B cell (primary cell): ENCODE results near the gene C20orf173. TPM values are rescaled to one million over a fixed set of nuclear protein-coding genes. Genes with fewer than 3 reads are reported as not detected.
A peak's percentile ranks its signal among the peaks of the same experiment; 100 is the strongest.

Experiments used
- ATAC-seq: fragments of 200-7000 bp; cut with Tn5 transposase; one replicate; pipeline ENCODE4 v1.10.0; 2021; ENCODE audit warnings: low read depth, mild to moderate bottlenecking, moderate number of reproducible peaks, moderate library complexity
- CTCF ChIA-PET: fragments of 350-600 bp; sonication (Branson Sonifier 250); formaldehyde crosslinking; loops from one replicate; lab custom pipeline; 2021; ENCODE audit warnings: antibody characterized with exemption, inconsistent platforms; lab: Charles Lee
- POLR2A ChIA-PET: fragments of 350-600 bp; sonication (Branson Sonifier 250); formaldehyde crosslinking; loops from one replicate; lab custom pipeline; 2021; ENCODE audit warnings: antibody characterized with exemption; lab: Charles Lee
- DNase-seq: peaks from one replicate; pipeline ENCODE4 v3.0.0; 2013
- H2AFZ ChIP-seq: 2 replicates; pipeline ENCODE4 v1.6.1; 2012; ENCODE audit warnings: mild to moderate bottlenecking, low read depth, low read length; ENCODE audit not compliant: insufficient read depth, poor library complexity, severe bottlenecking
- H3K27ac ChIP-seq, 2 donors: 1 replicate in 1 of 2; 2 replicates in 1 of 2; pipeline ENCODE4 v1.5.1; 2012 to 2013; ENCODE audit warnings: low read length in 2 of 2, mild to moderate bottlenecking in 2 of 2, moderate library complexity in 1 of 2
- H3K27me3 ChIP-seq, 4 experiments: fragments of 200-600 bp in 1 of 4; sonication (generic) in 1 of 4; replicated peaks in 1 of 4; 1 replicate in 2 of 4; 2 replicates in 2 of 4; pipeline versions ENCODE4 v1.6.1 to v1.7.0; 2013 to 2016; ENCODE audit warnings: low read length in 3 of 4, mild to moderate bottlenecking in 2 of 4, mixed read lengths in 1 of 4, moderate library complexity in 1 of 4; ENCODE audit not compliant: insufficient read depth in 4 of 4, control insufficient read depth in 3 of 4; ENCODE audit errors: control extremely low read depth in 1 of 4
- H3K36me3 ChIP-seq, 2 experiments: replicated peaks in 1 of 2; 1 replicate in 1 of 2; 2 replicates in 1 of 2; pipeline versions ENCODE4 v1.6.1 to v1.7.1; 2013; ENCODE audit warnings: low read length in 1 of 2; ENCODE audit not compliant: insufficient read depth in 2 of 2, control insufficient read depth in 1 of 2; ENCODE audit errors: control extremely low read depth in 1 of 2, extremely low read depth in 1 of 2
- H3K4me1 ChIP-seq, 2 donors: fragments of 200-600 bp in 1 of 2; sonication (generic) in 1 of 2; 1 replicate in 1 of 2; 2 replicates in 1 of 2; pipeline versions ENCODE4 v1.5.1 to v1.6.1; 2013 to 2017; ENCODE audit warnings: low read length in 2 of 2; ENCODE audit not compliant: control insufficient read depth in 2 of 2, insufficient read depth in 2 of 2
- H3K4me2 ChIP-seq: replicated peaks from 2 replicates; pipeline ENCODE3; 2012; ENCODE audit warnings: mild to moderate bottlenecking, low read depth, low read length; ENCODE audit not compliant: poor library complexity, severe bottlenecking
- H3K4me3 ChIP-seq, 5 experiments: fragments of 200-600 bp in 1 of 5; sonication (generic) in 1 of 5; 1 replicate in 3 of 5; 2 replicates in 2 of 5; pipeline versions ENCODE4 v1.5.1 to v1.7.0; 2011 to 2016; ENCODE audit warnings: low read length in 4 of 5, mild to moderate bottlenecking in 4 of 5, low read depth in 2 of 5, control low read depth in 1 of 5, moderate library complexity in 1 of 5; ENCODE audit not compliant: insufficient read depth in 1 of 5; ENCODE audit errors: control extremely low read depth in 1 of 5, extremely low read depth in 1 of 5
- H3K79me2 ChIP-seq: fragments of 200-600 bp; sonication (generic); one replicate; pipeline ENCODE4 v1.6.0; 2016; ENCODE audit warnings: low read length; ENCODE audit not compliant: control insufficient read depth, insufficient read depth
- H3K9ac ChIP-seq: fragments of 200-600 bp; sonication (generic); 2 replicates; pipeline ENCODE4 v1.6.1; 2017; ENCODE audit warnings: mild to moderate bottlenecking, low read length, moderate library complexity
- H3K9me3 ChIP-seq, 3 donors: one replicate each; pipeline versions ENCODE4 v1.6.1 to v1.7.1; 2013; ENCODE audit warnings: low read length in 2 of 3; ENCODE audit not compliant: control insufficient read depth in 2 of 3, insufficient read depth in 1 of 3; ENCODE audit errors: control extremely low read depth in 1 of 3
- H4K20me1 ChIP-seq: 2 replicates; pipeline ENCODE4 v1.6.0; 2012; ENCODE audit warnings: mild to moderate bottlenecking, low read length; ENCODE audit not compliant: insufficient read depth, control insufficient read depth, poor library complexity, severe bottlenecking
- H3K27ac Mint-ChIP-seq: one replicate; pipeline ENCODE4 v1.8.0; 2021; ENCODE audit warnings: mixed read lengths
- H3K27me3 Mint-ChIP-seq: one replicate; pipeline ENCODE4 v1.8.0; 2021; ENCODE audit warnings: mixed read lengths
- H3K4me1 Mint-ChIP-seq: one replicate; pipeline ENCODE4 v1.8.0; 2021; ENCODE audit warnings: mixed read lengths
- H3K4me3 Mint-ChIP-seq: one replicate; pipeline ENCODE4 v1.8.0; 2021; ENCODE audit warnings: mixed read lengths
- H3K9me3 Mint-ChIP-seq: one replicate; pipeline ENCODE4 v1.8.0; 2022; ENCODE audit warnings: mixed read lengths; ENCODE audit not compliant: insufficient read depth
- EZH2 ChIP-seq: IDR thresholded peaks from 2 replicates; pipeline ENCODE4 v1.6.1; 2012; ENCODE audit warnings: borderline replicate concordance, low read depth, mild to moderate bottlenecking, moderate library complexity, low read length; ENCODE audit not compliant: insufficient read depth, poor library complexity, severe bottlenecking
- WGBS: methylation state at CpG from one replicate; pipeline ENCODE4 v1.1.5; 2013; ENCODE audit warnings: missing lambda C conversion rate; ENCODE audit not compliant: insufficient coverage; 5-methylcytosine and 5-hydroxymethylcytosine counted together
- intact Hi-C: fragments of 100-400 bp; cut with micrococcal nuclease; formaldehyde crosslinking; loops from one replicate; pipeline ENCODE4 v1.10.0; 2022
- polyA plus RNA-seq: library from polyadenylated mRNA; depleted of rRNA; stranded (reverse); fragments of >200 nt; gene quantifications from 2 replicates; pipeline ENCODE4 v1.2.3, GENCODE V29; 2012
- total RNA-seq, 2 donors: library from RNA; stranded (reverse); fragments of 120-200 nt in 1 of 2; gene quantifications; 1 replicate in 1 of 2; 2 replicates in 1 of 2; pipeline versions ENCODE4 v1.2.3 to v1.2.4, GENCODE V29; 2013 to 2022
- TF ChIP-seq, protein P1 (sequence below): fragments of 200-600 bp; IDR thresholded peaks from one replicate; pipeline ENCODE4 v1.8.0; 2022; ENCODE audit warnings: antibody characterized with exemption, mild to moderate bottlenecking

The C20orf173 gene
- total and polyA plus RNA-seq, 2 donors (not counting 1 experiment from before 2014, with no cell fraction given) = not detected

DNA sequence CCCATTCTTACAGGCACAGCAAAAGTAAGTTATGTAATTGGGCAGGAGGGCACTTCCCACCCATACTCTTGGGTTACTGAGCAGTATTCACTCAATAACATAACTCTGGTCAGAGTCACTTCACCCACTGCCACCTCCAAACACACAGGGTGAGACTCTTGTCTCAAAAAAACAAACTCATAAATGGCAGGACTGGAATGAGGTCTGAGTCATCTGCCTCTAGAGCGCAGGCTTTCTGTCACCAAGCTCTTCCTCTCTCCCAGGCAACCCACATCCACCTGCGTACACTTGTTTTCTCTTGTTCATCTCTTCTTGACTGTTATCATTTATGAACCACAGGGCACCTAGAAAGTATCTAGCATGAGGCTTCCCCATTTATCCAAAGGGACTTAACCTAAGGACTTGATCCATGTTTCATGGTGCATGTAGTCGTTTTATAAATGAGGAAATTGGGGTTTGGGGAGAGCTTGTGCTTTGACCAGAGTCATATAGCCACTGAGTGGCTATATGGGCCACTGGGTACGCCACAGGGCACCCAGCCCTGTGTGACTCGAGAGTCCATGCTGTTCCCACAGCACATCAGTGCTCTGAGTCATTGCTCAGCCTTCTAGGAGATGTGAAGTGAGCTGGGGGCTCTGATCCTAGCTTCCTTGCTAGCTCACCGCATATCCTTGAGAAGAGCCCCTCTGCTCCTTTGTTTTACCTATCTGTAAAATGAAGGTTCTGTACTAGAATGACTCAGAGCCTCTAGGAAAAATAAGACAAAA is 22.4 kb downstream of the C20orf173 start:
- H3K4me2 ChIP-seq = peak overlapping the region; percentile 61
- H3K27me3 Mint-ChIP-seq = no peaks in the 10 kb centered on the region
- CTCF ChIA-PET = interaction anchor here (0.6 to 2.0 kb wide), 2 partner anchors 43 to 62 kb away, joined by 3 to 8 read pairs; no protein-coding TSS in a partner anchor
- H3K4me1 Mint-ChIP-seq = peaks cover 70% of the 10 kb centered on the region
- WGBS = 49% methylated on average over 4 of the region's 6 CpGs
- peaks cover 53% of the 10 kb centered on the region for H4K20me1 ChIP-seq
- peak overlapping the region; percentile 17 for H3K4me3 Mint-ChIP-seq
- TF ChIP-seq, protein P1, sequence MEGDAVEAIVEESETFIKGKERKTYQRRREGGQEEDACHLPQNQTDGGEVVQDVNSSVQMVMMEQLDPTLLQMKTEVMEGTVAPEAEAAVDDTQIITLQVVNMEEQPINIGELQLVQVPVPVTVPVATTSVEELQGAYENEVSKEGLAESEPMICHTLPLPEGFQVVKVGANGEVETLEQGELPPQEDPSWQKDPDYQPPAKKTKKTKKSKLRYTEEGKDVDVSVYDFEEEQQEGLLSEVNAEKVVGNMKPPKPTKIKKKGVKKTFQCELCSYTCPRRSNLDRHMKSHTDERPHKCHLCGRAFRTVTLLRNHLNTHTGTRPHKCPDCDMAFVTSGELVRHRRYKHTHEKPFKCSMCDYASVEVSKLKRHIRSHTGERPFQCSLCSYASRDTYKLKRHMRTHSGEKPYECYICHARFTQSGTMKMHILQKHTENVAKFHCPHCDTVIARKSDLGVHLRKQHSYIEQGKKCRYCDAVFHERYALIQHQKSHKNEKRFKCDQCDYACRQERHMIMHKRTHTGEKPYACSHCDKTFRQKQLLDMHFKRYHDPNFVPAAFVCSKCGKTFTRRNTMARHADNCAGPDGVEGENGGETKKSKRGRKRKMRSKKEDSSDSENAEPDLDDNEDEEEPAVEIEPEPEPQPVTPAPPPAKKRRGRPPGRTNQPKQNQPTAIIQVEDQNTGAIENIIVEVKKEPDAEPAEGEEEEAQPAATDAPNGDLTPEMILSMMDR = no peak
- no peak for TF ChIP-seq EZH2
- POLR2A ChIA-PET = interaction anchor here (0.6 kb wide), 1 partner anchor 16 kb away, joined by 3 read pairs; no protein-coding TSS in a partner anchor
- no peaks in the 10 kb centered on the region for H3K9me3 Mint-ChIP-seq
- H3K79me2 ChIP-seq = peaks cover 68% of the 10 kb centered on the region
- peaks cover 63 to 69% of the 10 kb centered on the region in 2 donors for H3K4me1 ChIP-seq
- no peak overlapping the region for H2AFZ ChIP-seq
- peak; percentile 8 for ATAC-seq
- no peaks in the 10 kb centered on the region for H3K27me3 ChIP-seq
- H3K9ac ChIP-seq = no peak overlapping the region
- no peaks in the 10 kb centered on the region for H3K9me3 ChIP-seq
- H3K4me3 ChIP-seq = no peak overlapping the region
- H3K27ac Mint-ChIP-seq = peak overlapping the region; percentile 57
- no peak for DNase-seq
- peaks cover 8 to 86% of the 10 kb centered on the region in 2 experiments for H3K36me3 ChIP-seq
- intact Hi-C loops = no loop called here
- H3K27ac ChIP-seq = peak overlapping the region in 1 of 2 donors; percentile 65

- H3K27me3 ChIP-seq = no peaks in the 10 kb centered on the region
- no peak overlapping the region for H2AFZ ChIP-seq
- CTCF ChIA-PET = interaction anchor here (2.0 kb wide), 1 partner anchor 43 kb away, joined by 8 read pairs; no protein-coding TSS in a partner anchor
- Mint-ChIP-seq H3K27me3 (no peaks in the 10 kb centered on the region), H3K4me3 (peak overlapping the region; percentile 44), H3K9me3 (no peaks in the 10 kb centered on the region), H3K27ac (peak overlapping the region; percentile 57), H3K4me1 (peaks cover 76% of the 10 kb centered on the region)
- no peak for ATAC-seq
- H3K4me3 ChIP-seq = no peak overlapping the region
- no peaks in the 10 kb centered on the region for H3K9me3 ChIP-seq
- H3K4me1 ChIP-seq = peaks cover 71 to 77% of the 10 kb centered on the region in 2 donors
- peak overlapping the region in 1 of 2 donors; percentile 65 for H3K27ac ChIP-seq
- peak overlapping the region; percentile 61 for H3K4me2 ChIP-seq
- intact Hi-C loops = no loop called here
- DNase-seq = no peak
- POLR2A ChIA-PET = no interaction called here
- peak overlapping the region; percentile 21 for H3K9ac ChIP-seq
- peaks cover 68% of the 10 kb centered on the region for H3K79me2 ChIP-seq
- TF ChIP-seq EZH2 = no peak
- TF ChIP-seq, protein P1 = no peak
- WGBS = 44% methylated on average over 3 of the region's 3 CpGs
- peaks cover 58% of the 10 kb centered on the region for H4K20me1 ChIP-seq
- peaks cover 8 to 83% of the 10 kb centered on the region in 2 experiments for H3K36me3 ChIP-seq
These were observed 23.3 kb downstream of the C20orf173 start for GRCh38 chr20:35506179-35506578.
